Keratinocyte (primary cell): Measurements from ENCODE around the gene LHFPL2. TPM values are rescaled to one million over a fixed set of nuclear protein-coding genes. Genes with fewer than 3 reads are reported as not detected.
A peak's percentile ranks its signal among the peaks of the same experiment; 100 is the strongest.

Experiments used
- DNase-seq: peaks from one replicate; pipeline ENCODE4 v3.0.0-alpha.2; 2011; ENCODE audit warnings: low read depth, missing footprints, low spot score
- FAIRE-seq: peaks from 2 replicates; lab custom pipeline; 2011; peaks lifted over from hg19 to GRCh38; lab: Jason Lieb, UNC
- H2AFZ ChIP-seq: 2 replicates; pipeline ENCODE4 v1.6.0; 2012; ENCODE audit warnings: low read length, control low read depth, inconsistent platforms; ENCODE audit not compliant: control insufficient read depth
- H3K27ac ChIP-seq: 2 replicates; pipeline ENCODE4 v1.5.1; 2011; ENCODE audit warnings: low read length; ENCODE audit not compliant: control insufficient read depth, insufficient read depth
- H3K27me3 ChIP-seq: 3 replicates; pipeline ENCODE4 v1.6.0; 2011; ENCODE audit warnings: low read length; ENCODE audit not compliant: control insufficient read depth, insufficient read depth; ENCODE audit errors: extremely low read depth
- H3K36me3 ChIP-seq, 2 experiments: 2 replicates in 1 of 2; 3 replicates in 1 of 2; pipeline ENCODE4 v1.5.1; 2011; ENCODE audit warnings: low read length in 2 of 2, mild to moderate bottlenecking in 1 of 2; ENCODE audit not compliant: control insufficient read depth in 2 of 2, insufficient read depth in 2 of 2; ENCODE audit errors: extremely low read depth in 1 of 2
- H3K4me1 ChIP-seq: 3 replicates; pipeline ENCODE4 v1.5.1; 2011; ENCODE audit warnings: low read length; ENCODE audit not compliant: control insufficient read depth, insufficient read depth; ENCODE audit errors: extremely low read depth
- H3K4me2 ChIP-seq: 3 replicates; pipeline ENCODE4 v1.6.0; 2011; ENCODE audit warnings: low read depth, low read length; ENCODE audit not compliant: control insufficient read depth, insufficient read depth; ENCODE audit errors: extremely low read depth
- H3K4me3 ChIP-seq, 3 experiments: fragments of 200-600 bp in 1 of 3; sonication (generic) in 1 of 3; 2 replicates in 2 of 3; 3 replicates in 1 of 3; pipeline ENCODE4 v1.5.1; 2011 to 2016; ENCODE audit warnings: low read length in 3 of 3, mild to moderate bottlenecking in 3 of 3, control low read depth in 2 of 3, inconsistent platforms in 1 of 3, low read depth in 1 of 3, mixed read lengths in 1 of 3, mixed run types in 1 of 3, moderate library complexity in 1 of 3; ENCODE audit not compliant: control insufficient read depth in 2 of 3, insufficient read depth in 2 of 3; ENCODE audit errors: extremely low read depth in 1 of 3
- H3K79me2 ChIP-seq: 2 replicates; pipeline ENCODE4 v1.6.0; 2012; ENCODE audit warnings: low read length; ENCODE audit not compliant: control insufficient read depth, insufficient read depth
- H3K9ac ChIP-seq: 3 replicates; pipeline ENCODE4 v1.6.0; 2011; ENCODE audit warnings: low read length; ENCODE audit not compliant: control insufficient read depth, insufficient read depth; ENCODE audit errors: extremely low read depth
- H3K9me1 ChIP-seq: 3 replicates; pipeline ENCODE4 v1.6.0; 2011; ENCODE audit warnings: low read length; ENCODE audit not compliant: control insufficient read depth, insufficient read depth; ENCODE audit errors: extremely low read depth
- H3K9me3 ChIP-seq: 2 replicates; pipeline ENCODE4 v1.5.1; 2012; ENCODE audit warnings: low read depth, low read length; ENCODE audit not compliant: control insufficient read depth
- H4K20me1 ChIP-seq: 3 replicates; pipeline ENCODE4 v1.6.0; 2011; ENCODE audit warnings: low read length; ENCODE audit not compliant: control insufficient read depth, insufficient read depth; ENCODE audit errors: extremely low read depth
- CTCF ChIP-seq, 3 experiments: IDR thresholded peaks in 1 of 3; conservative IDR thresholded peaks in 1 of 3; optimal IDR thresholded peaks in 1 of 3; 2 replicates in 2 of 3; 3 replicates in 1 of 3; pipeline versions ENCODE3 to v1.5.1; 2011; ENCODE audit warnings: low read length in 3 of 3, mild to moderate bottlenecking in 3 of 3, moderate library complexity in 2 of 3, control low read depth in 1 of 3, inconsistent platforms in 1 of 3; ENCODE audit not compliant: insufficient read depth in 2 of 3; ENCODE audit errors: extremely low read depth in 1 of 3
- EZH2 ChIP-seq: IDR thresholded peaks from one replicate; pipeline ENCODE4 v1.6.1; 2012; ENCODE audit warnings: inconsistent platforms, mild to moderate bottlenecking, low read length, moderate library complexity
- dilution Hi-C: fragments of 300-500 bp; cut with MboI; formaldehyde crosslinking; loops from one replicate; pipeline ENCODE4 v1.7.0; 2020; ENCODE audit warnings: low sequenced_read_pairs; ENCODE audit not compliant: extremely low pct_ligation_motif_present
- polyA plus RNA-seq, 5 experiments: library from polyadenylated mRNA; depleted of rRNA in 3 of 5; stranded (reverse) in 3 of 5; stranded (forward) in 1 of 5; unstranded in 1 of 5; fragments of >200 nt; gene quantifications; 1 replicate in 1 of 5; 2 replicates in 3 of 5; 3 replicates in 1 of 5; pipeline versions ENCODE4 v1.2.1 to v1.2.3, GENCODE V29; 2011 to 2012; ENCODE audit warnings: missing spikeins in 2 of 5, low read depth in 1 of 5, low replicate concordance in 1 of 5

LHFPL2 gene
- polyA plus RNA-seq, 1 donor (not counting 4 experiments of a cell fraction or from before 2014, with no cell fraction given), result 11.4 TPM

GRCh38 chr5:78537821-78538220, 110.8 kb downstream of the LHFPL2 start:
- Histone ChIP-seq H2AFZ (no peak overlapping the region), H3K27ac (peak overlapping the region; percentile 40), H3K36me3 (peaks cover 0 to 8% of the 10 kb centered on the region in 2 experiments), H3K79me2 (peaks cover 16% of the 10 kb centered on the region), H3K4me2 (no peak overlapping the region), H3K4me3 (no peak overlapping the region), H3K27me3 (no peaks in the 10 kb centered on the region), H3K9me1 (peaks cover 5% of the 10 kb centered on the region), H3K9ac (no peak overlapping the region), H3K9me3 (no peaks in the 10 kb centered on the region), H4K20me1 (no peaks in the 10 kb centered on the region), H3K4me1 (peaks cover 10% of the 10 kb centered on the region)
- DNase-seq, result no peak
- TF ChIP-seq EZH2 (no peak), CTCF (optimal IDR thresholded peaks at IDR 0.05 in 1 of 3, IDR thresholded peaks at IDR 0.05 in 1 of 3, conservative IDR thresholded peaks at IDR 0.05 in 1 of 3; ENCODE audit: extremely low read depth in 1 of 3, insufficient read depth in 2 of 3, low read length in 3 of 3) (peak; percentile 34 to 71 (median 51))
- peak; percentile 26 for FAIRE-seq
- dilution Hi-C loops, result no loop called here

- H3K27ac ChIP-seq, result peak overlapping the region; percentile 7
- H3K9me1 ChIP-seq, result peaks cover 5% of the 10 kb centered on the region
- H2AFZ ChIP-seq, result no peak overlapping the region
- peaks cover 0 to 8% of the 10 kb centered on the region in 2 experiments for H3K36me3 ChIP-seq
- H3K27me3 ChIP-seq, result no peaks in the 10 kb centered on the region
- FAIRE-seq (no peak), DNase-seq (no peak)
- no peak overlapping the region for H3K9ac ChIP-seq
- no peak overlapping the region for H3K4me3 ChIP-seq
- H3K79me2 ChIP-seq, result peaks cover 17% of the 10 kb centered on the region
- H4K20me1 ChIP-seq, result no peaks in the 10 kb centered on the region
- peaks cover 10% of the 10 kb centered on the region for H3K4me1 ChIP-seq
- no peak overlapping the region for H3K4me2 ChIP-seq
- dilution Hi-C loops, result no loop called here
- no peak for TF ChIP-seq CTCF (optimal IDR thresholded peaks at IDR 0.05 in 1 of 3, IDR thresholded peaks at IDR 0.05 in 1 of 3, conservative IDR thresholded peaks at IDR 0.05 in 1 of 3; ENCODE audit: extremely low read depth in 1 of 3, insufficient read depth in 2 of 3, low read length in 3 of 3)
- TF ChIP-seq EZH2, result no peak
- H3K9me3 ChIP-seq, result no peaks in the 10 kb centered on the region
Observed at GRCh38 chr5:78537411-78537810, 111.2 kb downstream of the LHFPL2 start.
